ENCODE results near the gene ZNHIT6. TPM values are rescaled to one million over a fixed set of nuclear protein-coding genes. Genes with fewer than 3 reads are reported as not detected.

Gene ZNHIT6
- total RNA-seq, 1 experiment from 2014 or later: 56.2 TPM

GRCh38 chr1:85630493-85630892, 77.7 kb downstream of the ZNHIT6 start:
- no peak for DNase-seq (ENCODE audit: low read depth, low spot score)
- peaks cover 31% of the 10 kb centered on the region for H3K4me1 ChIP-seq (ENCODE audit: control insufficient read depth, insufficient read depth, low read length)
- no TSS peak for BruUV-seq (replicated peaks)
- H3K27ac ChIP-seq (ENCODE audit: low read length): peak overlapping the region; percentile 96
- no peaks in the 10 kb centered on the region for H3K36me3 ChIP-seq (ENCODE audit: control insufficient read depth, insufficient read depth, low read length)
- TF ChIP-seq, protein P1, sequence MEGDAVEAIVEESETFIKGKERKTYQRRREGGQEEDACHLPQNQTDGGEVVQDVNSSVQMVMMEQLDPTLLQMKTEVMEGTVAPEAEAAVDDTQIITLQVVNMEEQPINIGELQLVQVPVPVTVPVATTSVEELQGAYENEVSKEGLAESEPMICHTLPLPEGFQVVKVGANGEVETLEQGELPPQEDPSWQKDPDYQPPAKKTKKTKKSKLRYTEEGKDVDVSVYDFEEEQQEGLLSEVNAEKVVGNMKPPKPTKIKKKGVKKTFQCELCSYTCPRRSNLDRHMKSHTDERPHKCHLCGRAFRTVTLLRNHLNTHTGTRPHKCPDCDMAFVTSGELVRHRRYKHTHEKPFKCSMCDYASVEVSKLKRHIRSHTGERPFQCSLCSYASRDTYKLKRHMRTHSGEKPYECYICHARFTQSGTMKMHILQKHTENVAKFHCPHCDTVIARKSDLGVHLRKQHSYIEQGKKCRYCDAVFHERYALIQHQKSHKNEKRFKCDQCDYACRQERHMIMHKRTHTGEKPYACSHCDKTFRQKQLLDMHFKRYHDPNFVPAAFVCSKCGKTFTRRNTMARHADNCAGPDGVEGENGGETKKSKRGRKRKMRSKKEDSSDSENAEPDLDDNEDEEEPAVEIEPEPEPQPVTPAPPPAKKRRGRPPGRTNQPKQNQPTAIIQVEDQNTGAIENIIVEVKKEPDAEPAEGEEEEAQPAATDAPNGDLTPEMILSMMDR (IDR thresholded peaks at IDR 0.05): peak; percentile 46; the same call in 1 of the 2 replicates
- TF ChIP-seq SIN3A (IDR thresholded peaks at IDR 0.05; ENCODE audit: borderline replicate concordance, insufficient read depth, low read depth, low read length): no peak
- CTCF ChIA-PET: interaction anchor here (0.9 to 1.5 kb wide), 3 partner anchors 18 to 163 kb away, joined by 3 to 4 read pairs (median 4); no protein-coding TSS in a partner anchor
- intact Hi-C loops (cut with micrococcal nuclease; ENCODE audit: unreplicated experiment): no loop called here
- in situ Hi-C loops (cut with HindIII; ENCODE audit: low pct_unique_long_range_greater_than_20kb, low sequenced_read_pairs): no loop called here
- H3K27me3 ChIP-seq (ENCODE audit: control insufficient read depth, insufficient read depth, low read length): no peaks in the 10 kb centered on the region
- no peak overlapping the region for H3K4me3 ChIP-seq (ENCODE audit: low read depth in 2 of 2, low read length in 2 of 2)
- H3K9me3 ChIP-seq (ENCODE audit: control insufficient read depth, insufficient read depth, low read depth, low read length): peaks cover 17% of the 10 kb centered on the region; the same call in 1 of the 2 replicates
- POLR2A ChIA-PET: interaction anchor here (0.6 to 2.4 kb wide), 3 partner anchors 12 to 45 kb away, joined by 5 to 19 read pairs (median 12); no protein-coding TSS in a partner anchor
- no peak for ATAC-seq

- DNase-seq (ENCODE audit: low read depth, low spot score) (peak; percentile 96), ATAC-seq (peak; percentile 72)
- no TSS peak for BruUV-seq (replicated peaks)
- intact Hi-C loops (cut with micrococcal nuclease; ENCODE audit: unreplicated experiment) (loop anchor here (2.0 kb wide), 1 partner anchor 49 kb away; the partner anchor contains the start of gene CCN1), in situ Hi-C loops (cut with HindIII; ENCODE audit: low pct_unique_long_range_greater_than_20kb, low sequenced_read_pairs) (no loop called here)
- no peaks in the 10 kb centered on the region for H3K36me3 ChIP-seq (ENCODE audit: control insufficient read depth, insufficient read depth, low read length)
- peak; percentile 19; the same call in 1 of the 2 replicates for TF ChIP-seq TCF7L2 (IDR thresholded peaks at IDR 0.05; ENCODE audit: low read depth, low read length)
- TF ChIP-seq POLR2AphosphoS5 (IDR thresholded peaks at IDR 0.05; ENCODE audit: low read depth, low read length): 0 out of 2 replicates have a peak, but pooled peaks have one; percentile 31
- TF ChIP-seq, protein P2, sequence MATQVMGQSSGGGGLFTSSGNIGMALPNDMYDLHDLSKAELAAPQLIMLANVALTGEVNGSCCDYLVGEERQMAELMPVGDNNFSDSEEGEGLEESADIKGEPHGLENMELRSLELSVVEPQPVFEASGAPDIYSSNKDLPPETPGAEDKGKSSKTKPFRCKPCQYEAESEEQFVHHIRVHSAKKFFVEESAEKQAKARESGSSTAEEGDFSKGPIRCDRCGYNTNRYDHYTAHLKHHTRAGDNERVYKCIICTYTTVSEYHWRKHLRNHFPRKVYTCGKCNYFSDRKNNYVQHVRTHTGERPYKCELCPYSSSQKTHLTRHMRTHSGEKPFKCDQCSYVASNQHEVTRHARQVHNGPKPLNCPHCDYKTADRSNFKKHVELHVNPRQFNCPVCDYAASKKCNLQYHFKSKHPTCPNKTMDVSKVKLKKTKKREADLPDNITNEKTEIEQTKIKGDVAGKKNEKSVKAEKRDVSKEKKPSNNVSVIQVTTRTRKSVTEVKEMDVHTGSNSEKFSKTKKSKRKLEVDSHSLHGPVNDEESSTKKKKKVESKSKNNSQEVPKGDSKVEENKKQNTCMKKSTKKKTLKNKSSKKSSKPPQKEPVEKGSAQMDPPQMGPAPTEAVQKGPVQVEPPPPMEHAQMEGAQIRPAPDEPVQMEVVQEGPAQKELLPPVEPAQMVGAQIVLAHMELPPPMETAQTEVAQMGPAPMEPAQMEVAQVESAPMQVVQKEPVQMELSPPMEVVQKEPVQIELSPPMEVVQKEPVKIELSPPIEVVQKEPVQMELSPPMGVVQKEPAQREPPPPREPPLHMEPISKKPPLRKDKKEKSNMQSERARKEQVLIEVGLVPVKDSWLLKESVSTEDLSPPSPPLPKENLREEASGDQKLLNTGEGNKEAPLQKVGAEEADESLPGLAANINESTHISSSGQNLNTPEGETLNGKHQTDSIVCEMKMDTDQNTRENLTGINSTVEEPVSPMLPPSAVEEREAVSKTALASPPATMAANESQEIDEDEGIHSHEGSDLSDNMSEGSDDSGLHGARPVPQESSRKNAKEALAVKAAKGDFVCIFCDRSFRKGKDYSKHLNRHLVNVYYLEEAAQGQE (IDR thresholded peaks at IDR 0.05; ENCODE audit: insufficient read depth in 1 of 2, low read depth in 2 of 2, low read length in 1 of 2): no peak
- TF ChIP-seq, protein P1 (IDR thresholded peaks at IDR 0.05): no peak
- TF ChIP-seq SIN3A (IDR thresholded peaks at IDR 0.05; ENCODE audit: borderline replicate concordance, insufficient read depth, low read depth, low read length): no peak
- H3K27ac ChIP-seq (ENCODE audit: low read length): peak overlapping the region; percentile 96
- CTCF ChIA-PET: interaction anchor here (0.6 to 1.6 kb wide), 10 partner anchors 17 to 333 kb away, joined by 3 to 5 read pairs (median 3); partner anchors contain the start of gene CCN1
- POLR2A ChIA-PET: interaction anchor here (0.6 to 2.4 kb wide), 9 partner anchors 16 to 744 kb away, joined by 3 to 19 read pairs (median 8); no protein-coding TSS in a partner anchor
- no peaks in the 10 kb centered on the region for H3K27me3 ChIP-seq (ENCODE audit: control insufficient read depth, insufficient read depth, low read length)
- H3K4me3 ChIP-seq (ENCODE audit: low read depth in 2 of 2, low read length in 2 of 2): peak overlapping the region; percentile 15 to 45
- peaks cover 26% of the 10 kb centered on the region; the same call in 1 of the 2 replicates for H3K9me3 ChIP-seq (ENCODE audit: control insufficient read depth, insufficient read depth, low read depth, low read length)
- peaks cover 31% of the 10 kb centered on the region for H3K4me1 ChIP-seq (ENCODE audit: control insufficient read depth, insufficient read depth, low read length)
Observed at GRCh38 chr1:85629532-85629920, 78.7 kb downstream of the ZNHIT6 start.
